HG02588 (cell line): ENCODE measurements around the gene SCARF2.

Source experiments
- ATAC-seq: cut with Tn5 transposase; IDR thresholded peaks from one replicate; pipeline ENCODE4 v1.9.1; 2021; ENCODE audit warnings: mild to moderate bottlenecking, moderate library complexity; ENCODE audit not compliant: unreplicated experiment

SCARF2 gene

DNA sequence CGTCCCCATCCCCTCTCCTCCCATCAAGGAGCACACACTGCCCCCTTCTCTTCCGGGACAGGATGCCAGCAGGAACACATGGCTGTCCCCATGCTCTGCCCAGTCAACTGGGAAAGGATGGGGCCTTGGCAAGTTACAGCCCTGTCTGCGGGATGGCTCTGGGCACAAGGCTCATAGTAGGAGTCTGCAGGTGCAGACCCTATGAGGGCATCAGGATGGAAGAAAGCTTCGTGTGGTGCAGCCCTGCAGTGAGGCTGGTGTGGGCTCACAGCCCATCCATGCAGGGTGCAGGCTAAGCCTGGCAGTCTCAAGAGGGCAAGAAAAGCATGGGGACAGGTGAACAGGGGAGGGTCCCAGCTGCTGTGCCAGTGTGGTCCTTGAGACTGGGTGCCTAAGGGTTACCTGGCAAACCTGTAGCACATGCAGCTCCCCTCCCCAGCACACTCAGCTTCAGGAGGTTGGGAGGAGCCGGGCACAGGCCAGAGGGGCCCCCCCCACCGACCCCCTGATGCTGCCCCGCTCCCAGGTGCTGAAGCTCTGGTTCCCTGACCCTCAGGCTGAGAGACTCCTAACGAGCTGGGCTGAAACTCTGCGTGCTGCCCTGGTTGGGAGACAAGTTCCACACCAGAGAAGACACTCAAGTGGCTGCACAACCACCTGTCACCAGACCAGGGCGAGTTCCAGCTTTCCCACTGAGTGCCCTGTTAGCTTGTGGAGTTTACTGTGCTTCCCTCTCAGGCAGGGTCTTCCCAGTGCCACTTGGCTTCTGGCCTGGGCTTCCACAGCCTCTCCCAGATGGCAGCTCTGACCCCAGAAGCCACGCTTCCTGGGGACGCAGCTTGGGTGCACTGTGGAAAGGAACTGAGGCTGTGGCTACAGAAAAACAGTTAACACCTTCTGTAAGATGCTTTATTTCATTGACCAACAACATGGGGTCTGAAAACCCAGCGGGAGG lies 3.3 kb upstream of the SCARF2 start:
- ATAC-seq: no peak

DNA sequence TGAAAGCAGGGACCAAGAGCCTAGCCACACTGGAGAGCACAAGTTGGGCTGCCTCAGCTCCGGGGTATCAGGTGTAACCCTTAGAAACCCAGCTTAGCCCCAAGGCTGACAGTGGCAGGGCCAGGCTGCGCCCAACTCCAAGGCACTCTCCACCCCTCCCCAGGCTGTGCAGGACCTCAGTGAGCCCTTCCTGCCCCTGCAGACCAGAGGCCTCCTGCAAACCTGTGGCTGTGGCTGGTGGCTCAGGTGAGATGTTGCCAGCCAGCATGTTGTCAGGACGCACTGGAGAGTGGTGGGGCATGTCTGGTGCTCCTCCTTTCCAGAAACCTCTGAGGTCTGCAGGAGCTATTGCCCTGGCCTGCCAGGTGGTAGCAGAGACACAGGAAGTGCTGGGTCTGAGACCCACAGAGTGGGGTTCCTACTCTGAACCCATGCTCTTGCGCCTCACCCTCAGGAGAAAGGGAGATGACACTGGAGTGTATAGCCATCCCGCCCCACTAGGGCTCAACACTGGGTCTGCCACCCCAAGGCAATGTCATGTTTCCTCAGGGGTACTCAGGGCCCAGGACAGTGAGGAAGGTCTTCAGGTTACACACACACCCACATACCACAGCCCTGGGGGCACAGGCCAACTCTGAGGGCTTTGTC lies 2.4 kb upstream of the SCARF2 start:
- no peak for ATAC-seq

DNA sequence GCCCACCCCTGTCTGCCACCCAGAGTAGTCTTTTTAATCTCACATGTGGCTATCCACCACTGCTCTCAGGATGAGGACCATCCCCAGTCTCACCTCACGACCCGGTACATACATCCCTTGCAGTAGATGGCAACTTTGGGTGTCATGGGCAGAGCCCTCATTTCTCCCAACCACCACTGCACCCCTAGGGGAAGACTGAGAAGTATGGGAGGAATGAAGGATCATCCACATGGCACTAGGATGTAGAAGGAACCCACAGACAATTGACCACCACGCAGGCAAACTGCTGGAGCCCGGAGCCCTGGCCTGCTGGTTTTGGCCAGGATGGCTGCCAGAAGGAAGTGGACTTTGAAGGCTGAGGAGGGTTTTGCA lies 1.9 kb upstream of the SCARF2 start:
- no peak for ATAC-seq

DNA sequence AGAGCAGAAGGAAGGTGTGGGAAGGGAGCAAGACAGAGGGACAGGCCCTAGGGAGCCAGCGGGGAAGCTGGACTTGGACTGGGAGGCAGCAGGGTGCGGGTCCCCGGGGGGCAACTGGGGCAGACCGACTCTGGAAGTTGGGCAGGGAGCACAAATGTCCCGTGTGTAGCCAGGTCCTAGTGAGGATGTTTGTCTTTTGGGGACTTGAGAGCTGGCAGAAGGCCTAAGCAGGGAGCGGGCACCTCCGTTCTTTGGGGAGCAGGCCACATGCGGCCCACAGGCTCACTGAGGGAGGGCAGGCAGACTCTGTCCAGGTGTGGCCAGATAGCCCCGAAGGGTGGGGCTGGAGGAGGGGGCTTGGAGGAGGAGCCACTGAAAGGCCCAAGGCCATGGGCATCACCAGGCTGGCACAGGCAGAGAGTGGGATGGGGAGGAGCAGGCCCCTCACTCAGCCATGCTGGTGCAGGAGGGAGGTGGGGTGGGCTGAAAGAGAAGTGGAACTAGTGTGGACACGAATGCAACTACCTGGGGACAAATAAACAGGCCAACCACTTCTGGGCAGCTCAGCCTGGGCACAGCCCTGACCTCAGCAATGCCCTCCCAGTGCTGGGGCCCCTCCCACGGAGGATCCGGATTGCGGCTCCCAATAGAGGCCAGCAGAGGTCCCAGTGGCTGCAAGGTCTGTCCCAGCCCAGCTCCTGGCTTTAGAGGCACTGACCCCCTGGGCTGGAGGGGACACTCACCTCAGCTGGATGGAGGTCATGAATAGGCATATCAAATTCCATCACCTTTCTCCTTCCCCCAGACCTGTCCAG lies 1.3 kb upstream of the SCARF2 start:
- no peak for ATAC-seq

DNA sequence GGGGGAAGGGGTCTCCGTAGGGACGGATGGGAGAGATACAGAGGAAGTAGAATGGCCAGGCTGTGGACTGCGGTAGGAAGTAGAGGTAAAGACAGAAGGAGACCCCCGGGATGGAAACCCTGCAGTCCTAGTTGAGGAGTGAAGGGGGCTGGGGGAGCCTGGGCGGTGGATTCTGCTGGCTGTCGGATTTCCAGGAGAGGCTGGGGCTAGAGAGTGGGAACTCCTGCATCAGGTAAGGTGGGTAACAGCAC lies 727 bp upstream of the SCARF2 start:
- no peak for ATAC-seq

DNA sequence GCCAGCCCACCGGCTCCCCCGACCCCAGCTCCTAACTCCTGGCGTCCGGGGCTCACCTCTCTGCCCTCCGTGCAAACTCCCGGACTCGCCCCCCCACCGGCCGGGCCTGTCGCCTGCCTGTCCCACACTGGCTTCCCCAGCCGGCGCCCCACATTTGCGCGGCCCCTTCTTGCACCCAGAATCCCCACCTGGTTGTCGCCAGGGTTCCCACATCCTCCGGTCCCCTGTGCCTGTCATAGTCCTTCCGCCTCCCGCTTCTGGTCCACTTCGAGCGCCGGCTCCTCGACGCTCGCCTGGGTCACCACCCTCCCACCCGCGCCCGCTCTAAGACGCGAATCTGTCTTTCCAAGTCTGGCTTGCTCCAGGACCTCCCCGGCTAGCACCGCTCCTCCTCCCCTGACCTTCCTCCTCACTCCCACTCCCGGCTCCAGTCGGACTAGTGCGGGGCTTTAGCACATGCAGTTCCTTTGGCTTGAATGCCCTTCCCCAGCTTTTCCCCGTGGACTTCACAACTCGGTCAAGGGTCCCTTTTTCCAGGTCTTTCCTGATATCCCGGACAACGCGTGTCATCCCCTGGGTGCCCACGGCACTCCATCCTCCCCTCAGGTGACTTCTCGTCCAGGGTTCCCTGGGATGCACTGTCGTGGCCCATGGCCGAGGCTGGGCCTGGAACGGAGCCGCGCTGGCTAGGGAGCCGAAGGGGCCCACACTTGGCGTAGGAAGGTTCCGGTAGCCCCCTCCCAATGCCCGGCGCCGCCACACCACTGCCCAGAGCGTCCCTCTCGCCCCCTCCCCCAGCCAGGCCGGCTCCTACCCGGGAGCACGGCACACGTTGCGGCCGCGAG lies 635 bp downstream of the SCARF2 start:
- no peak for ATAC-seq

DNA sequence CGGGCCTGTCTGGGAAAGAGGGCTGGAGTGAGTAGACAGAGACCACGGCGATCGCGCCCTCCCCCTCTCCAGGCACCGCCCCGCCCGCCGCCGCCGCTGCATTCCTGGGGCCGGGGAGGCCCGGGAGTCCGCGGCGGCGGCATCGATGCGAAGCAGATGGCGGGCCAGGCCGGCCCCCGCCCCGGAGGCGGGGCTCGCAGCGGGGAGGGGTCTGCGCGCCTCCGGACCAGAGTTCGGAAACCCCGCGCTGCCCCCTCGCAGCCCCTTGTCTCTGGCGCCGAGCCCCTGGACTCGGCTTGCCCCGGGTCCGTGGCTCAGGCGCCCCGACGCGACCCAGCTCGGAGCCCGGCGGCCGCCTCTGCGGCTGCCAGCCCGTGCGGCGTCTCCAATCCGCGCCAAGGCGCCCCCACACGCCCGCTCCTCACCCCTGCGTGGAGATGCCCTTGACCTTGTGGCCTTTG lies 1.3 kb downstream of the SCARF2 start:
- no peak for ATAC-seq

DNA sequence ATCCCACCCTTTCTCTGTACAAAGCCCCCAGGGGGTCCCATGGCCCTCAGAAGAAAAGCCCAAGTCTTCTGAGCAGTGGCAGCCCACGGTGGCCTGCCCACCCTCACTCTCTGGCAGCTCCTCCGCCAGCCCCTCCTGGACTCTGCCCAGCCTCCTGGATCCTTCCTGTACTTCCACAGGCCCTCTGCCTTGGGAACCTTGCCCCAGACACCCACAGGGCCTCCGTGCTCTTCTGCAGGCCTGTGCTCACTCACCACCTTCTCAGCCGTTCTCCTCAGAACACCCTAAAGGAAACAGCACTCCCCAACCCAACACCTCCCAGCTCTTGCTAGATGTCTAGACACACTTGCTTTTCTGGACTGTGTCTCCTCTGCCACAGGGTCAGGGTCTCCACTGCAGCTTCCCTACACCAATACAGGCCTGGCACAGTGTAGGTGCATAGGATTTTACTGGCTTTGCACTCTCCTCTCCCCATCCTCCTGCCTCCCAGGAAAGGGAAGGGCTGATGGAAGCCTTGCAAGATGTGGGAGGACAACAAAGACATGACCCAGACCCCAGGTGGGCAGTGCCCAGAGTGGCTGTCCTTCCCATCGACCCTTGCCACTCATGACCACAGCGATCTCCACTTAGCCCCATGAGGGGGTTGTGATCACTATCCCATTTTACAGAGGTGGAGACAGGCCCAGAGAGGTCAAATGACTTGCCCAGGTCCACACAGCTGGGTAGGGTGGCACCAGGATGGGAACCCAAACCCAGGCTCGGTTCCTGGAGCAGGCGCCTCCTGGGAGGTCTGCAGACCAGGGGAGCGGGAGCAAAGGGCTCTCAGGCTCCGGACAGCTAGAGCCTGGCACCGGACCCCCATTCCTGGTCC lies 2.0 kb downstream of the SCARF2 start:
- no peak for ATAC-seq

DNA sequence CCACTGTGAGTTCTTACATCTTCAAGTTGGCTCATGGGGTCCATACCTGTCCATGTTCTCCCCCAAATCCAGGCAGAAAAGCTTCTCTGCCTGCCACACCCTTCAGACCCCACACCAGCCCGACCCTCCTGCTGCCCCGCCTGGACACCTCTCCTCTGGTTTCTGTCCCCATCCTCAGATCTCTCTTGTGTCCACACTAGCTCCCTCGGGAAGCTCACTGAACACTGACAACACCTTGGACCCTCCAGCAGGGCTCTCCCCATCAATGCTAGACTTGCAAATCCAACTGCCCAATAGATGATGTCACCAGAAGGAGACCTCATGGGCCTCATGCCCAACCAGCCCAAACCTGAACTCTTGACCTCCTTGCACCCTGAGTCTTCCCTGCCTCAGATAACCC lies 2.9 kb downstream of the SCARF2 start:
- ATAC-seq: no peak

DNA sequence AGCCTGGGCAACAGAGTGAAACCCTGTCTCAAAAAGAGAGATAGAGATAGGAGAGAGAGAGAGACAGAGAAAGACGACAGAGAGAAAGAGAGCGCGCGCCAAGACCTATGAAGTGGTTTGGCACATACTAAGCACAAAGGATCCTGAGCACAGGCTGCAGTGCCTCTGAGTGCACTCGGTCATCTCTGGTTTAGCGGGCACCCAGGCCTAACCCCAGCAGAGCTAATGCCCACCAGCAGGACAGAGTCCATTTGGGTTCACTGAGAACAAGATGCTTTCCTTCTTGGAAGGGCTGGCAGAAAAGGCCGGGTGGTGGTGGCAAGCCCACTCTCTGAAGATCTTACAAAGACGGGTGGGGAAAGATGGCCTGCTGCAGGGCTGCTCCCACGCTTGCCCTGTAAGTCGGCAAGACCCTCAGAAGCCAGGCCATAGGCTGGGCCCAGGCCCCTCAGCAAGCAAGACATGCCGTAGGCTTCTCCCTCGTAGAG lies 3.3 kb downstream of the SCARF2 start:
- ATAC-seq: no peak

DNA sequence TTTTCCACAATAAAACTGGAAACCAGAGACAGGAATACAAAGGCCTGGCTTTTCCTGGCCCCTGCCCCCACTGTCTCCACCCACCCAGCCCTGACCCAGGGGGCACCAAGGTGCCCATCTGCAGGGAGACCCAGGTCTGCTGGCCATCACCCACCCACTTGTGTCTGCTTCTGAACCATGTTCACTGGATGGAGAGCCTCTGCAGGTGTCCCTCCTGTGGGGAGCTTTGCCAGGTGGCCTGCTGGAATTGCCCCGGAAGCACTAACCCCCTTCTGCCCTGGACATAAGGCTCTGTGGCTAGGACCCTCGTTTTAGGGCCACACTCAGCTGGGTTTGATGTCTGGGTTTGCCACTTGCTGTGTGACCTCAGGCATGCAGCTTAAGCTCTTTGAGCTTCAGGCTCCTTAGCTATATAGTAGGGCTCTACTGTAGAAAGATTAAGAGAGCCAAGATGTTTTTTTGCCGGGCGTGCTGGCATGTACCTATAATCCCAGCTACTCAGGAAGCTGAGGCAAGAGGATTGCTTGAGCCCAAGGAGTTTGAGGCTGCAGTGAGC lies 3.9 kb downstream of the SCARF2 start:
- no peak for ATAC-seq

DNA sequence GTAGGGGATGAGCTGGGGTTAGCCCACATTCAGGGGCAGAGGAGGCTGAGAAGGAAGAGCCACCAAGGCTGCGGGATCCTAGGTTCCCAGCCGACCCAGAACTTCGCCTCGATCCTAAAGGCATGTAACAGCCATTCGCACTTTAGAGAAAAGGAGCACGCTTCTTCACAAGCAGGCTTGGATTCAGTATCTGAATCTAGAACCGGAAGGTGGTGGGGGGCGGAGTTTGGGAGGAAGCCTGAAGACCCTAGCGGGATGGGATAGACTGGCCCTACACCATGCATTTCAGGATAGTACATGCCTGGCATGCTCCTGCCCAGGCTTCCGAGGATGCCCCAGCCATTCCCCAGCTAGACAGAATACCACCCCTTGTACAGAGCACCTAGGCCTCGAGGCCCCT lies 4.4 kb downstream of the SCARF2 start:
- no peak for ATAC-seq

DNA sequence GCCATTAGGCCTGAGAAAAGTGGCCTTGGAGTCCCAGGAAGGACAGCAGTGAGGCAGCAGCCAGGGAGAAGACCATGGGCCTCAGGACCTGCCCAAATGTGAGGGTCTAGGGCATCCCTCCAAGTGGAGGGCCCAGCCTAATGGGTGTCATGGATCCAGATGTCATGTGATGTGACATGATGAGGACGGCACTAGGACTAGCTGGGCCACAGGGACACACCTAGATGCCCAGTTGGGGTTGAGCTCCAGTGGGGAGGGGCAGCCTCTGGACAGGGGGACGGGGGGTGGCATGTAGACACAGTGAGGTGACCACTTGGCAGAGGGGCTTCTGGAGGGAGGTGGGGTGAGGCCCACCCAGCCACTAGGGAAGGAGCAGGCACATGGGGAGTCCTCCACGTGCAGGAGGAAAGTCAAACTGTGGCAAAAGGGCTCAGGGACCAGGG lies 5.4 kb downstream of the SCARF2 start:
- ATAC-seq: no peak

DNA sequence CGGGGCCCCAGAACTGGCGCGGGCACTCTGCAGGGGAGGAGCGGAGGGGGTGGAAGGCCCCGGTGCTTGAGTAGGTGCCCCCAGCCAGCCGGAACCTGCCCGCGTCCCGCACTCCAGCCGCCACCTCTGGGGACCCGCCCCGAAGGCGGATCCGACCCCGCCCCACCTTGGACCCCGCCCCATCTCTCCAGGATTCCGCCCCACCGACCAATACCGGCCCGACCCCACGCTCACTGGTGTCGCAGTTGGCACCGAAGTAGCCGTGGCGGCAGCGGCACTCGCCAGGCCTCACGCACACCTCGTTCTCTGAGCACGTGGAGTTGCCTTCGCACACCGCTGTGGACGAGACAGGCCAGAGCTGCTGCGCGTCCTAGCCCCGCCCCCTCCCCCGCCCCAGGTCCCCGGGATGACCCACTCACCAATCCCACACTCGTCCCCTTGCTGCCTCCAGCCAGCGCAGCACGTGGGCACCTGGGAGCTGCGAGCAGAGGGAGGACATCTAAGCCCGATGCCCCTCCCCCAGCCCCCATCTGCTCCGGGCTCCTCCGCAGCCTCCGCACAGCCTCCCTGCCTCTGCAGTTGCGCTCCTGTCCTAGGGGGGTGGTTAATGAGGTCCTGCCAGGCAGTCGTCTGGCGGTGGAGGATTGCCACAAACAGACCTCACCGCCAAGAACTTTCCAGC lies 6.0 kb downstream of the SCARF2 start:
- no peak for ATAC-seq

DNA sequence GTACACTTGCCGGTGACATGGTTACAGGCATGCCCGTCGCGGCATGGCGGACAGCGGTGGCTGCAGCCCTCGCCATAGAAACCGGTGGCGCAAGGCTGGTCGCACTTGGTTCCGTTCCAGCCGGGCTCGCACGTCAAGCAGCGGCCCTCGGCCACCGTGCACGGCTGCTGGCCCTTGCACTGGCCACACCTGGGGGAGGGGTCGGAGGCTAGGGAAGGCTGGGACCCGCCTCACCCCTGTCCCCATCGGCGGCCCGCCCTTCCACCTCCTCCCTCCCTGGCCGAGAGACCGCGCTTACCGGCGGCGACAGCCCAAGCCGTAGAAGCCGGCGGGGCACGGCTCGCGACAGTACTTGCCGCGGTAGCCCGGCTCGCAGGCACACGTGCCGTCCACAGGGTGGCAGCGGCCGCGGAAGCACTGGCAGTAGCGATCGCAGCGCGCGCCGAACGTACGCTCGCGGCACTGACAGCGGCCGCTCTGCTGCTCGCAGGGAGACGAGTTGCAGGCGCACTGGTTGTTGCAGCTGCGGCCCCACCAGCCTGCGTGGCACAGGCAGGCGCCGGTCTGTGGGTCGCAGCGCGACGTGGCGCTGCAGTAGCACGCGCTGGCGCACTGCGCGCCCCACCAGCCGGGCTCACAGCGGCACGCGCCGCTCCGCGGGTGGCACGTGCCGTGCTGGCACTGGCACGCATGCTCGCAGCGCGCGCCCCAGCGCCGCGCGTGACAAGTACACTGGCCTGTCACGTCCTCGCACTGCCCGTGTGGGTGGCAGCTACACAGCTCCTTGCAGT lies 6.7 kb downstream of the SCARF2 start:
- ATAC-seq: no peak

DNA sequence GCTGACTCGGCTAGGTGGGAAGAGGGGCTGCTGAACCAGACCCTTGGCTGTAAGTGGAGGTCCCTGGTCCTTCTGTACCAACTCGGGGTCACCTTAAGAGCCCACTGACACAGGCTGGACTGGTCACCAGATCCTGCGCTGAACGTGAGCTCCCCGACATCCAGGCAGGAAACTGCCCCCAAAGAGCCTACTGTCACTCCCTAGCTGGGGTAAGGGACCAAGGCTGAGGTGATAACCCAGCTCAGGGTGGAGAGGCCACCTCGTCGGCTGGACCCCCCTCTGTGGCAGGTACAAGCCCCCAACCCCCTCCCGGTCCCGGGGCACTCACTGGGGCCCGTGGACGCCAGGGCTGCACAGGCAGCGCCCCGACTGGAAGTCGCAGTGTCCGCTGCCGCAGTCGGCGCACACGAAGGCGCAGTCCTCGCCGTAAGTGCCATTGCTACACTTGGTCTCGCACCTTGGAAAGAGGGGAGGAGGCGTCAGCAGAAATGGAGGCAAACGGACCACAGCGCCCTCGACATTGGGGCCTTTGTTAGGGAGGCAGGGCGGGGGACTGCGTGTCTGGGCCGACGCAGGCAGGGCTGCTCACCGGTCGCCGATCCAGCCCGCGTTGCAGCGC lies 7.4 kb downstream of the SCARF2 start:
- no peak for ATAC-seq

DNA sequence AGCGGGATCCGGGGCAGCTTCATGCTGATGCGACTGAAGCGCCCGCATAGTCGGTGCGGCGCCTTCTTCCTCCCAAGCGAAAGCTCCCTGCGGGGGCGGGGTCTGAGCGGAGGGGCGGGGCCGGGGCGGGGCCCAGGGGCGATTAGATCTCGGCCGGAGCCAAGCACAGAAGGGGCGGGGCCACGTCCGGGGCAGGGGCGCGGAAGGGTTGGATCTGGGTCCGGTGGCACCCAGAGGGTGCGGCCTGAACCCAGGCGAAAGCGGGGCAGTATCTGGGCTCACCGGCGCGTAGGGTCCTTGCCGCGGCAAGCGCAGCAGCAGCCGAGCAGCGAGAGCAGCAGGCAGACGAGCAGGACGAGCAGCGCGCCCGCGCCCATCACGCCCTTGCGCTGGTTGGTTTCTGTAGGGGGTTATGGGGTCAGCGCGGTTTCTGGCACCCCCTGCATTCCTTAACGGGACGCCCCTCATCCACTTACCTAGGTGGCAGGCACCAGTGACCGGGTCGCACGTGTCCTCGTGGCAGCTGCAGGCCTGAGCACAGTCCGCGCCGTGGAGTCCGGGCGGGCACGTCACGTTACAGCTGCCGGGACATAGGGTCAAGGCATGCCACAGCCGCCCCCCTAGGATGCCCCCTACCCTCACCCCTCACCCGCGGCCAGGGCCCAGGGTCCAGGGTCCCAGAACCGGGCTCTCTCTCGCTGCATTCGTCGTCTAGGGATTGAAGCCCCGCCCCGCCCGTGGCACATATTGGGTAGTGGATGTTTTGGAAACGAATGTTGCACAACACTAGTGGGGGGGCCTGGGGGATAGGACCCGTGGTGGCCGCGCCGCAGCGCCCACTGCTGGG lies 8.1 kb downstream of the SCARF2 start:
- ATAC-seq: peak; percentile 66
